Measurements from ENCODE around the gene ANO9.
"Not testable (repeated sequence)": the region's sequence is repeated elsewhere in the genome, so short reads cannot be mapped to it uniquely, and the experiment has no call there.

Gene ANO9

DNA sequence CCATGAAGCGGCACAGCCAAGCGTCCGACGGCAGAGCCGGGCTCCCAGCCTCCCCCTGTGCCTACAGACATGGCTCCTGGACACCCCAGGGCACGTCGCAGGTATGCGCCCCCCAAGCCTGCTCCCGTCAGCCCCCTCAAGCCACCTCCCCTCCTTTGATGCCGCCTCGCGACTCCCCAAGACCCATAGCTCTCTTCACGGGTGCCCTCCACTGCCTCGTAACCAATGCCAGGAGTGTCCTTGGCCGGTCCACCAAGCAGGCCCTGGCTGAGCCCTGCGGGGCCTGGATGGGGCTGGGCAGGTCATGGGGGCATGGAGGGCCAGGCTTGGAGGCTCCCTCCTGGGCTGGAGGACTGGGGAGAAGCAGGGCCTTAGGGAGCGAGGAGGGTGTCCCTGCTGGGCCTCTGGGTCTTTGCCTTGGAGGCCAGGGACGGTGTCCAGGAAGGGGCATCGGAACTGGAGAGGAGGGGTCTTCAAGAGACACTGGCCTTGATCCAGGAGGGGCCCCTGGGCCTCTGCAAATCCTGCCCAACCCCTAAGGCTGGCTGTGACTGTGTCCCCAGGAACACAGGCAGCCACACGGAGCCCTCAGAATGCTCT is 9.2 kb downstream of the ANO9 start:
- no peak for DNase-seq

DNA sequence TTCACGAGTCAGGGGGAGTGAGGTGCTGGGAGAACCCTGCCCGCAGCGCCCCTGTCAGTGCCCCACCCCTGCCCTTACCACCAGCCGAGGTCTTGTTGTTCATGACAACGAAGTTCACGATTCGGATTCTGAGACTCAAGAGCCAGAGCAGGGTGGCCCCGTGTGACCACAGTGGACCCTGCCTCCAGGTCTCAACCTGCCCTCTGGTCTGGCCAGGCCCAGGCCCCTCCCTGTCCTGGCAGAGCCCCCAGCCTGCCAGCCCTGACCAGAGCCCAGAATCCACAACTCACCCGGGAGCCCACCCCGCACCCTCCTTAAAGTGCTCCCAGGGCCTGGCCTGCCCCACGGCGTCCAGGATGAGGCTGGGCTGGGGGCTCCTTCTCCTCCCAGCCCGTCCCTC is 9.9 kb downstream of the ANO9 start:
- DNase-seq, result no peak

GRCh38 chr11:429931-430456 is 11.8 kb downstream of the ANO9 start:
- DNase-seq, result no peak

GRCh38 chr11:429391-429790 is 12.4 kb downstream of the ANO9 start:
- no peak for DNase-seq

DNA sequence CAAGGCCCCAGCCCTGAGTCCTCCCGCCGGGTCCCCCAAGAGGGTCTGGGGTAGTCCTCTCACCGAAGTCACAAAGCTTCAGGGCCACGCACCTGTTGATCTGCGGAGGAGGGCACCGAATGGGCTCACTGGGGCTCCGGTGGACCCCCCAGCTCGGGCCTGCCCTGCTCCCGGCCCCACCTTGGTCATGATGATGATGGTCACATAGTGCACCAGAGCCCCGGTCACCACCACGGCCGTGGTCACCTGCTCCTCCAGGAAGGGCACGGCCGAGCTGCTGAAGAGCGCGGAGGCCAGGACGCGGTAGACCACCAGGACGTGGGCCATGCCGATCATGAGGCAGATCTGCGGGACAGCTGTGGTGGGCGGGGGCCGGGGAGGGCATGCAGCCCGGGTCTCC is 13.5 kb downstream of the ANO9 start:
- DNase-seq, result no peak

GRCh38 chr11:426851-427250 is 15.0 kb downstream of the ANO9 start:
- DNase-seq, result no peak

GRCh38 chr11:425301-425700 is 16.5 kb downstream of the ANO9 start:
- no peak for DNase-seq

DNA sequence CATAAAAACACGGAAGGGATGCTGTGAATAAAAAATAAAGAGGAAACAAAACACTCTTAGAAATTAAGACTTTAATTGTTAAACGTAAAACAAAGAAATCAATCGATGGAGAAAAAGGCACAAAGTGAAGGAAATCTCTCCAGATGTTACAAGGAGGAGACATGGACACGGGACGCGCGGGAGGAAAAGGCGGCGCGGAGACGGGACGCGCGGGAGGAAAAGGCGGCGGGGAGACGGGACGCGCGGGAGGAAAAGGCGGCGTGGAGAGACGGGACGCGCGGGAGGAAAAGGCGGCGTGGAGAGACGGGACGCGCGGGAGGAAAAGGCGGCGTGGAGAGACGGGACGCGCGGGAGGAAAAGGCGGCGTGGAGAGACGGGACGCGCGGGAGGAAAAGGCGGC is 17.0 kb downstream of the ANO9 start:
- DNase-seq, result not testable (repeated sequence)

GRCh38 chr11:424232-424631 is 17.6 kb downstream of the ANO9 start:
- no peak for DNase-seq

DNA sequence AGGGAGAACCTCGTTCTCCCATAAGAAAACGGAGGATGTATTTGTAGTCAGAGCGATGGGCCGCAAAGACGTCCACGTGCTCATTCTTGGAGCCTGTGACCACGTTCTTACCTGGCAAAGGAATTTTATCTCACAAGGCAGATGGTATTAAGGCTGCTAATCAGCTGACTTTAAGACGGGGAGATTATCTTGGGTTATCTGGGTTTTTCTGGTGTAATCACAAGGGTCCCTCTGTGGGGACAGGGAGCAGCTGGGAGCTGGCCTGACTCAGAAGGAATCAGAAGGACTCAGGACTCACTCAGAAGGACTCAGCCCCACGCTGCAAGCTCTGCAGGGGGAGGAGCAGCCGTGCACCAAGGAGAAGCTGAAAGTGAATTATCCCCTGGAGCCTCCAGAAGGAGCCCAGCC is 19.6 kb downstream of the ANO9 start:
- no peak for DNase-seq

DNA sequence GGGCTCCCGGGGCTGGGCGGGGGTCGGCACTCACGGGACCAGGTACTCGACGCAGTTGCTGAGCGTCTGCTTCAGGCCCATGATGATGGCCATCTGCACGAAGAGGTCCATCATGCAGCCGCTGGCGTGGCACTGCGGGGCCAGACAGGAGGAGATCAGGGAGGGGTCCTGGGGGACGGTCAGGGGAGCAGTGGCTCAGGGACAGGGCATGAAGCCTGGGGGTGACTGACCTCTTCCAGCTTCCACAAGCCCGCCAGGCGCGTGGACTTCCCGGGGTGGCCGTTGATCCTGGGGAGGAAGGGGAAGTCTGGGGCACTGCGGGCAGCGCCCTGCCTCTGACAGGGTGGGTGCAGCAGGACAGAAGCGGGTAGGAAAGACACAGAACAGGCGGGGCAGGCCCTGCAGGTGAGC is 20.9 kb downstream of the ANO9 start:
- DNase-seq, result no peak

- DNase-seq, result no peak
These were observed 21.5 kb downstream of the ANO9 start for GRCh38 chr11:420054-420910.

GRCh38 chr11:419248-420005 is 22.4 kb downstream of the ANO9 start:
- no peak for DNase-seq

GRCh38 chr11:418343-419247 is 23.2 kb downstream of the ANO9 start:
- DNase-seq, result no peak

GRCh38 chr11:417652-418342 is 24.0 kb downstream of the ANO9 start:
- no peak for DNase-seq

DNA sequence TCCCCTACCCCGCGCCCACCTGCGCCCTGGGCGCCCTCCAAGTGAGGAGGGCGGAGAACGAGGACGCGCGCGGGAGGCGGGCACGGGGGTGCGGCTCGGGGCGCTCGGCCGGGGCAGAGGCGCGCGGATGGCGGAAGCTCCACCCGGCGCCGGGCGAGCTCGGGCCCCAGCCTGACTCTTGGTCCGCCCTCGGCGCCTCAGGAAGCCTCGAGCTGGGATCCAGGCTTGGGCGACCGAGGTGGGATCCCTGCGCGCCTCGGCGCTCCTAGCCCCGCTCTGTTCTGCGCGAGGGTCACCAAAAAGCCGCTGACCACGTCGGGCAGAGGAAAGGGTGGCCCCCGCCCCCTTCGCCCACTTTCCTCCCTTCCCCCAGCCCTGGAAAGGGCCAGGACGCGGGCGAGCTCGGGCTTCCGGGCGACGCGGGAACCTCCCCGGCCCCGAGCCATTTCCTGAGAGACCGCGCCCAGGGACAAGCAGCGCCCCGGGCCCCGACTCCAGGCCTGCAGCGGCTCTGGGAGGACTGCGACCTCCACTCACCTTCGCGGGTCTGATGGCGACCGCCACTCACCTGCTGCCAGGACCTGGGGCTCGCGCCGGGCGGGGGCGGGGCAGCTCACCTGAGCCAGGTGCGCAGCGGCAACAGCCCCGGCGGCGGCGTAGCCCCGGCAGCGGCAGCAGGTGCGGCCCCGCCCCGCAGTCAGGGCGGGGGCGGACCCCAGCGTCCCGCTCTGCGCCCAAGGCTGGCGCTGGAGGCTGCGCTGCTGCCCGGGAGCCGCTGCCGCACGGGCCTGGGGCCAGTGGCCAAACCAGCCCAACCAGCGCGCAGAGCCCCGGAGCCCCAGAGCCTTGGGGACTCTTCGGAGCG is 24.8 kb downstream of the ANO9 start:
- DNase-seq, result no peak

DNA sequence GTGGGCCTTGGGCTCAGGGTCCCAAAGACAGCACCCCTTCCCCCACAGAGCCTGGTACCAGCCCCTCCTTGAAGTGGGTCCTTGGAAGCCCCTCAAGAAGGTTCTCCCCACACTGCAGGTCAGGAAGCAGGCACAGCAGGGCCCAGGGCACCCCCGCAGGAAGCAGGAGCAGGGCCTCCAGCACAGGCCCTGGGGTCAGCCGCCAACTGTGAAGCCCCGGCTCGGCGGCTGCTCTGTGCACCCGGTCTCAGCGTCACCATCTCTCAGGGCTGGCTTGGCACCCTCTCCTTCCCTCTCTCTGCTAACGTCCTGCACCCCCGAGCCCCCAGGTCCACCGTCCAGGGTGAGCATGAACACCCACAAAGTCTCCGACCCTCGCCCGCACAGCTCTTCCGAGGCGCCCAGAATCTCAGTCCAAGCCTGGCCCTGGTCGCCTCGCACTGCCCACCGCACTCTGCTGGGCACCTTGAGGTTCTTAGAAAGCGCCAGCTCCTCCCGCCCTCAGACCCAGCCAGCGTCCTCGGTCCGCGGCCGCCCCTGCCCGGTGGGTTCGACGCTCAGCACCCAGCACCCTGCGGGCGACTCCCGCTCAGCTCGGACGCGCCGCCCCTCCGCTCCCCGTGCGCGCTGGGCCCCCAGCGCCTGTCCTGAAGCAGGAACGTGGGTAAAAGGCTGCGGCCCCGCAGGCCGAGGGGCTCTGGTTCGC is 25.6 kb downstream of the ANO9 start:
- no peak for DNase-seq

DNA sequence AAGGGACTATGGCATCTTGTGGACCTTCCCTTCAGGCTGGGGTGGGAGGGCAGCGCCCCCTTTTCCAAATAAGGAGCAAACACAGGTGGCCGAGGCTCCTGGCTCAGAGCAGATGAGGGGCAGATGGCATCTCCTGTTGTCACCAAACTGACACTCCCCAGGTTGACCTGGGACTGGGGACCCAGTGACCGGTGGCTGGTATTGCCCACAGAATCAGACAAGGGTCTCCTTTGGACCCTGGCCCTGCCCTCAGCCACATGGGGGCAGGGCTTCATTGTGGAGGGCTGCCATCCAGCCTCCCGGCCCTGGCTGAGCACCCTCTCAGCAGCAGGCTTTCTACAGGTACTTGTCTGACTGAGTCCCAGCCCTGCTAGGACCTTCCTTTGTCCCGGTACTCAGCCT is 26.2 kb downstream of the ANO9 start:
- DNase-seq, result no peak

DNA sequence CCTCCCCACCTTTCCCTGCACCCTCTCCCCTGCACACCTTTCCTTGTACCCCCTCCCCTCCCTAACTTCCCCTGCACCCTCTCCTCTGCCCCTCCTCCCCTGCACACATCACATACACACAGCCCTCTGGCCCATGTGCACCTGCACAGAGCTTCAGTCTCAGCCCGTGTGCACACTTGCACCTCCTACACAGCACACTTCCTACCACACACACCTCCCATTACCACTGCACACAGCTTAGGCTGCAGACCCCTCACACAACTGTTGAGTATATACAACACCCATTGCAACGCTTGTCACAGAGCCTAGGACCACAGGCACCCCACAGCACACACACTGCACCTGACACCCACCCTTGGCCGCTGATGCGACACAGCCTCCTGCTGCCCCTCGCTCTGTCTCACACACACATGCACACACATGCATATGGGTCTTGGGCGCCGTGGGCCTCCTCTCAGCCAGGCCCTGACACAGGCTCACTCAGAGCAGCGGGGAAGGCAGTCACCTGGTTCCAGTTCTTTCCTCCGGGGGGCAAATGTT is 27.4 kb downstream of the ANO9 start:
- DNase-seq, result no peak
